ENCODE measurements around the gene ERC2.

The ERC2 gene

GRCh38 chr3:55601366-55602080 is 866.7 kb downstream of the ERC2 start:
- DNase-seq, result no peak

- no peak for DNase-seq
Observed at GRCh38 chr3:55598224-55598623, 870.0 kb downstream of the ERC2 start.

GRCh38 chr3:55597641-55598040 is 870.6 kb downstream of the ERC2 start:
- DNase-seq, result no peak

- DNase-seq, result no peak
Observed at GRCh38 chr3:55596212-55596611, 872.1 kb downstream of the ERC2 start.

GRCh38 chr3:55595420-55595819 is 872.8 kb downstream of the ERC2 start:
- no peak for DNase-seq

GRCh38 chr3:55592572-55592971 is 875.7 kb downstream of the ERC2 start:
- no peak for DNase-seq

GRCh38 chr3:55591888-55592287 is 876.4 kb downstream of the ERC2 start:
- no peak for DNase-seq

- no peak for DNase-seq
Observed at GRCh38 chr3:55588146-55588765, 880.0 kb downstream of the ERC2 start.

GRCh38 chr3:55585856-55586255 is 882.4 kb downstream of the ERC2 start:
- no peak for DNase-seq

GRCh38 chr3:55584716-55585368 is 883.4 kb downstream of the ERC2 start:
- DNase-seq, result no peak

- DNase-seq, result no peak
Observed at GRCh38 chr3:55584030-55584429, 884.2 kb downstream of the ERC2 start.

GRCh38 chr3:55583475-55583874 is 884.8 kb downstream of the ERC2 start:
- no peak for DNase-seq

- no peak for DNase-seq
Observed at GRCh38 chr3:55579496-55579895, 888.8 kb downstream of the ERC2 start.

- no peak for DNase-seq
Observed at GRCh38 chr3:55576621-55577388, 891.5 kb downstream of the ERC2 start.

GRCh38 chr3:55574671-55575070 is 893.6 kb downstream of the ERC2 start:
- DNase-seq, result no peak

GRCh38 chr3:55572816-55573215 is 895.5 kb downstream of the ERC2 start:
- DNase-seq, result no peak

GRCh38 chr3:55571913-55572312 is 896.4 kb downstream of the ERC2 start:
- DNase-seq, result no peak

- DNase-seq, result no peak
Observed at GRCh38 chr3:55571216-55571813, 897.0 kb downstream of the ERC2 start.

- no peak for DNase-seq
Observed at GRCh38 chr3:55570271-55570711, 898.0 kb downstream of the ERC2 start.

GRCh38 chr3:55569033-55569599 is 899.2 kb downstream of the ERC2 start:
- no peak for DNase-seq

GRCh38 chr3:55567615-55568014 is 900.7 kb downstream of the ERC2 start:
- DNase-seq, result no peak

GRCh38 chr3:55567121-55567520 is 901.1 kb downstream of the ERC2 start:
- no peak for DNase-seq

GRCh38 chr3:55565521-55565920 is 902.7 kb downstream of the ERC2 start:
- no peak for DNase-seq

Measured in NCI-H446 treated with DMSO at 0.1 percent for 48 hours (cell line).